Memory B cell (primary cell): ENCODE measurements around the gene AQP12A.

Experiments used
- ATAC-seq: fragments of 150-1000 bp; cut with Tn5 transposase; 2 replicates; pipeline ENCODE4 v1.10.0; 2021; ENCODE audit warnings: low read depth, mild to moderate bottlenecking, moderate library complexity
- DNase-seq, 2 donors: peaks; one replicate each; pipeline ENCODE4 v3.0.0; 2022; ENCODE audit warnings: low spot score in 2 of 2
- H3K27ac Mint-ChIP-seq: one replicate; pipeline ENCODE4 v1.8.0; 2022; ENCODE audit warnings: mild to moderate bottlenecking, moderate library complexity, mixed read lengths
- H3K27me3 Mint-ChIP-seq: one replicate; pipeline ENCODE4 v1.8.0; 2022; ENCODE audit warnings: mixed read lengths
- H3K36me3 Mint-ChIP-seq: one replicate; pipeline ENCODE4 v1.8.0; 2022; ENCODE audit warnings: mild to moderate bottlenecking, mixed read lengths
- H3K4me1 Mint-ChIP-seq: one replicate; pipeline ENCODE4 v1.8.0; 2022; ENCODE audit warnings: mixed read lengths
- H3K4me3 Mint-ChIP-seq: one replicate; pipeline ENCODE4 v1.8.0; 2022; ENCODE audit warnings: mild to moderate bottlenecking, moderate library complexity, mixed read lengths
- H3K9me3 Mint-ChIP-seq: one replicate; pipeline ENCODE4 v1.8.0; 2022; ENCODE audit warnings: mixed read lengths

Gene AQP12A

GRCh38 chr2:240713928-240714746, 22.5 kb downstream of the AQP12A start:
- H3K4me3 Mint-ChIP-seq: no peak overlapping the region
- H3K4me1 Mint-ChIP-seq: no peaks in the 10 kb centered on the region
- peaks cover 16% of the 10 kb centered on the region for H3K27me3 Mint-ChIP-seq
- no peak for ATAC-seq
- no peaks in the 10 kb centered on the region for H3K9me3 Mint-ChIP-seq
- no peaks in the 10 kb centered on the region for H3K36me3 Mint-ChIP-seq
- DNase-seq: no peak
- H3K27ac Mint-ChIP-seq: no peak overlapping the region

DNA sequence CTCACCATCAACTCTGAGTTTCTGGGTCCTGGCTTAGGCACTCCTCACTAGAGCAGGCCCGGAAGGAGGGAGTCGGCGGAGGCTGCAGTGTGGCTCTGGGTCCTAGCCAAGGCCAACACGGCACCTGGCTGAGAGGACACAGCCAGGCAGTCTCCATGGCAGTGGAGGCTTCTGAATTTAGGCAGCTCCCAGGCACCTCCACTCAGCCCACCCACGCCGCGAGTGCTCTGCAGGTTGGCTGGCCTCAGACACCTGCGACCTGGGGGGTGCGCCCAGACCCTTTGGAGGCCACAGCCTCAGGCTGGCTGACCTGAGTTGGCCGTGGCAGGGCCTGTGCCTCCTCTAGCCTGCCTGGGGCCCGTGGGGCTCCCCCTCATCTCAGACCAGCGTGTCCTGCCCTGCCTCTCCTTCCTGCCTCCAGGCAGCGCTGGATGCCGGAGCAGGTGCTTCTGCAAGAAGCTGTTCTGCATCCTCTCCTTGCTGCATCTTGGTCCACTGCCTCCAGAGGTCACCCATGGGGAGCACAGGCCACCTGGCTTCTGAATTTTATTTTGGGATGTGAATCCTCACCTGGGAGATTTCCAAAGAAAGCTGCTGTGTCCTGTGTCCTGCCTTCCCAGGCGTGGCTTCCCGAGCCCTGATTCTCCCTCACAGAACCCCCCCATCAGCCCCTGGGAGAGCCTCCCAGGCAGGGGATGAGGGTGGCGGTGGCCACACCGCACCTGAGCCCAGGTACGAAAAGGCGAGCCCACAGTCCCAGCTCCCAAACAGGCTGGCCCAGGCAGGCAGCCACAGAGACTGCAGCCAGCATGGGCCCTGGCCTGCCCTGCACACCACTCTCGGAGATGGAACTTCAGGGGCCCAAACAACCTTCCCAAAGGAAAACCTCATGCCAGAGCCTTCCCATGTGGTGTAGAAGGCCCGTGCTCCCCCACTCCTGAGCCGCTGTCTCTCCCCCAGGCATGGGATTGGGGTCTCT, 23.4 kb downstream of the AQP12A start:
- Mint-ChIP-seq H3K36me3 (no peaks in the 10 kb centered on the region), H3K27ac (no peak overlapping the region), H3K9me3 (no peaks in the 10 kb centered on the region), H3K27me3 (peaks cover 13% of the 10 kb centered on the region), H3K4me3 (no peak overlapping the region), H3K4me1 (no peaks in the 10 kb centered on the region)
- DNase-seq (no peak), ATAC-seq (no peak)

- Mint-ChIP-seq H3K27me3 (peaks cover 10% of the 10 kb centered on the region), H3K4me1 (no peaks in the 10 kb centered on the region), H3K36me3 (no peaks in the 10 kb centered on the region), H3K9me3 (no peaks in the 10 kb centered on the region), H3K27ac (no peak overlapping the region), H3K4me3 (no peak overlapping the region)
- DNase-seq (no peak), ATAC-seq (no peak)
Observed at GRCh38 chr2:240716130-240716798, 24.6 kb downstream of the AQP12A start.

DNA sequence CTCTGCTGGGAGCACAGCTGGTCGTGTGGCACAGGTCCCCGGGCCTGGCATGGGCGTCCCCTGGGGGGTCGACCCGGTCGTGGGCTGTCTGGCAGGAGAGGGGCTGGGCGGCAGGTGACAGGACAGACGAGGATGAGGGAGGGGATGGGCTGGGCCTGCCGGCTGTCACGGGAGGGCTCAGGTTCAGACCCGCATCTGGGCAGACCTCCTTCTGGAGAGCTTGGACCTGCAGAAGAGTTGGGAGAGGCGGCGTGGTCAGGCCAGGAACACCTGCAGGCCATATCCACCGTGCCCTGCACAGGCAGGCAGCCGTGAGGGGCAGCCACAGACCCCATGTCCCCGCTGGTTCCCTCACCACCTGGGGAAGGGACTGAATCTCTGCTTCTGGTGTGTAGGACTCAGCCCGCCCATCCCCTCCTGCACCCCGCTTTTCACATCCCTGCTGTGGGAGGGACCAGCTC, 25.5 kb downstream of the AQP12A start:
- DNase-seq: no peak
- no peak overlapping the region for H3K27ac Mint-ChIP-seq
- peaks cover 8% of the 10 kb centered on the region for H3K27me3 Mint-ChIP-seq

GRCh38 chr2:240717681-240718581, 26.3 kb downstream of the AQP12A start:
- H3K4me3 Mint-ChIP-seq: no peak overlapping the region
- no peak overlapping the region for H3K27ac Mint-ChIP-seq
- peaks cover 8% of the 10 kb centered on the region for H3K27me3 Mint-ChIP-seq
- H3K36me3 Mint-ChIP-seq: no peaks in the 10 kb centered on the region
- H3K4me1 Mint-ChIP-seq: no peaks in the 10 kb centered on the region
- ATAC-seq: no peak
- DNase-seq: no peak
- H3K9me3 Mint-ChIP-seq: no peaks in the 10 kb centered on the region

More for the DNA sequence above, 25.5 kb downstream of the AQP12A start:
- H3K9me3 Mint-ChIP-seq: no peaks in the 10 kb centered on the region
- no peak overlapping the region for H3K4me3 Mint-ChIP-seq
- no peaks in the 10 kb centered on the region for H3K4me1 Mint-ChIP-seq
- ATAC-seq: no peak
- no peaks in the 10 kb centered on the region for H3K36me3 Mint-ChIP-seq

GRCh38 chr2:240718896-240719490, 27.3 kb downstream of the AQP12A start:
- Mint-ChIP-seq H3K27me3 (peaks cover 9% of the 10 kb centered on the region), H3K4me1 (no peaks in the 10 kb centered on the region), H3K36me3 (no peaks in the 10 kb centered on the region), H3K9me3 (no peaks in the 10 kb centered on the region), H3K4me3 (no peak overlapping the region), H3K27ac (no peak overlapping the region)
- DNase-seq (no peak), ATAC-seq (no peak)

- Mint-ChIP-seq H3K9me3 (no peaks in the 10 kb centered on the region), H3K36me3 (no peaks in the 10 kb centered on the region), H3K27me3 (peaks cover 9% of the 10 kb centered on the region), H3K4me1 (no peaks in the 10 kb centered on the region), H3K4me3 (no peak overlapping the region), H3K27ac (no peak overlapping the region)
- DNase-seq (no peak), ATAC-seq (no peak)
Observed at GRCh38 chr2:240719676-240720545, 28.2 kb downstream of the AQP12A start.

GRCh38 chr2:240720686-240721595, 29.3 kb downstream of the AQP12A start:
- DNase-seq (no peak), ATAC-seq (no peak)
- no peaks in the 10 kb centered on the region for H3K36me3 Mint-ChIP-seq
- no peaks in the 10 kb centered on the region for H3K4me1 Mint-ChIP-seq
- H3K27ac Mint-ChIP-seq: no peak overlapping the region
- H3K4me3 Mint-ChIP-seq: no peak overlapping the region
- H3K9me3 Mint-ChIP-seq: no peaks in the 10 kb centered on the region
- peaks cover 10% of the 10 kb centered on the region for H3K27me3 Mint-ChIP-seq

GRCh38 chr2:240721596-240722180, 30.0 kb downstream of the AQP12A start:
- Mint-ChIP-seq H3K36me3 (no peaks in the 10 kb centered on the region), H3K4me1 (no peaks in the 10 kb centered on the region), H3K27me3 (peaks cover 6% of the 10 kb centered on the region), H3K4me3 (no peak overlapping the region), H3K9me3 (no peaks in the 10 kb centered on the region), H3K27ac (no peak overlapping the region)
- ATAC-seq: no peak
- no peak for DNase-seq

DNA sequence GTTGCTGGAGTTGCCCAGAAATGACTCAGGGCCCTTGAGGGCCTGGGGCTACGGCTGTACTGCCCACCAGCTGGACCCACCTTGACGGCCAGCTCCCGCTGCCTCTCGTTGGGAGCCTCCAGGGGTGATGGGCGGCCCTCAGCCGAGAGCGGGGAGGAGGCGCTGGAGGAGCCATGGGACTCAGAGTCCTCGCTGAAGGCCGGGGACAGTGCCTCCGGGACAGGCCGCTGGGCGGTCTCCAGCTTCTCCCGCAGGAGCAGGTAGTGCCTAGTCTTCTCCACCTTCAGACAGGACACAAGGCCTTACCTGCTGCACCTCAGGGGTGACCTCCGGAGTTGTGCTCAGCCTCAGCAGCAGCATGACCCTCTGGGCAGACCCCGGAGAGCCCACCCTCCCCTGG, 30.7 kb downstream of the AQP12A start:
- Mint-ChIP-seq H3K4me1 (no peaks in the 10 kb centered on the region), H3K9me3 (no peaks in the 10 kb centered on the region), H3K27me3 (peaks cover 6% of the 10 kb centered on the region), H3K27ac (no peak overlapping the region), H3K4me3 (no peak overlapping the region), H3K36me3 (no peaks in the 10 kb centered on the region)
- DNase-seq: no peak
- ATAC-seq: no peak
